ENCODE data around the gene ALPI. TPM values are rescaled to one million over a fixed set of nuclear protein-coding genes. Genes with fewer than 3 reads are reported as not detected.
A peak's percentile ranks its signal among the peaks of the same experiment; 100 is the strongest.
"Not testable (repeated sequence)": the region's sequence is repeated elsewhere in the genome, so short reads cannot be mapped to it uniquely, and the experiment has no call there.

ALPI gene
- total RNA-seq, 1 experiment from 2014 or later: not detected

DNA sequence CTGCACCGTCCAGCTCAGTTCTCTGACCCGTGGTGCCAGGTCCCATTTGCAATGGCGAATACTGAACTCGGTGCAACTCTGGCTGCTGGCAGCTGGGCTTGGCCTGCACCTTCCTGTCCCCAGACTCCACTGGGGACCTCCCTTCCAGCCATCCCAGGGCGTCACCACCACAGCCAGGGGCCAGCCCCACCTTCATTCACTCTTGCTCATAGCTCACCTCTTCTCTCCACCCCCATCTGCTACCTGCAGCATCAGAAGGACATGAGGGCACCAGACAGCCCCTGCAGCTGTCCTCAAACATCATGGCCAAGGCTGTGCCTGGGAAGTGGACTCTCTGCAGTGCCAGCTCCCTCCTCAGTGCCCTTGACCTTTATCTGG lies 16.2 kb upstream of the ALPI start:
- DNase-seq (ENCODE audit: low spot score): no peak
- in situ Hi-C loops (cut with HindIII; ENCODE audit: low sequenced_read_pairs): no loop called here

- in situ Hi-C loops (cut with HindIII; ENCODE audit: low sequenced_read_pairs): not testable (repeated sequence)
- peak; percentile 70 for DNase-seq (ENCODE audit: low spot score)
These were observed 15.5 kb upstream of the ALPI start for GRCh38 chr2:232440220-232441018.

GRCh38 chr2:232441147-232441651 lies 14.8 kb upstream of the ALPI start:
- in situ Hi-C loops (cut with HindIII; ENCODE audit: low sequenced_read_pairs): no loop called here
- DNase-seq (ENCODE audit: low spot score): no peak

- DNase-seq (ENCODE audit: low spot score); in situ Hi-C loops (cut with HindIII; ENCODE audit: low sequenced_read_pairs): not testable (repeated sequence)
These were observed 14.0 kb upstream of the ALPI start for GRCh38 chr2:232441922-232442321.

GRCh38 chr2:232442431-232442830 lies 13.5 kb upstream of the ALPI start:
- DNase-seq (ENCODE audit: low spot score); in situ Hi-C loops (cut with HindIII; ENCODE audit: low sequenced_read_pairs): not testable (repeated sequence)

- DNase-seq (ENCODE audit: low spot score); in situ Hi-C loops (cut with HindIII; ENCODE audit: low sequenced_read_pairs): not testable (repeated sequence)
These were observed 12.9 kb upstream of the ALPI start for GRCh38 chr2:232443047-232443446.

GRCh38 chr2:232443669-232444408 lies 12.1 kb upstream of the ALPI start:
- DNase-seq (ENCODE audit: low spot score); in situ Hi-C loops (cut with HindIII; ENCODE audit: low sequenced_read_pairs): not testable (repeated sequence)

DNA sequence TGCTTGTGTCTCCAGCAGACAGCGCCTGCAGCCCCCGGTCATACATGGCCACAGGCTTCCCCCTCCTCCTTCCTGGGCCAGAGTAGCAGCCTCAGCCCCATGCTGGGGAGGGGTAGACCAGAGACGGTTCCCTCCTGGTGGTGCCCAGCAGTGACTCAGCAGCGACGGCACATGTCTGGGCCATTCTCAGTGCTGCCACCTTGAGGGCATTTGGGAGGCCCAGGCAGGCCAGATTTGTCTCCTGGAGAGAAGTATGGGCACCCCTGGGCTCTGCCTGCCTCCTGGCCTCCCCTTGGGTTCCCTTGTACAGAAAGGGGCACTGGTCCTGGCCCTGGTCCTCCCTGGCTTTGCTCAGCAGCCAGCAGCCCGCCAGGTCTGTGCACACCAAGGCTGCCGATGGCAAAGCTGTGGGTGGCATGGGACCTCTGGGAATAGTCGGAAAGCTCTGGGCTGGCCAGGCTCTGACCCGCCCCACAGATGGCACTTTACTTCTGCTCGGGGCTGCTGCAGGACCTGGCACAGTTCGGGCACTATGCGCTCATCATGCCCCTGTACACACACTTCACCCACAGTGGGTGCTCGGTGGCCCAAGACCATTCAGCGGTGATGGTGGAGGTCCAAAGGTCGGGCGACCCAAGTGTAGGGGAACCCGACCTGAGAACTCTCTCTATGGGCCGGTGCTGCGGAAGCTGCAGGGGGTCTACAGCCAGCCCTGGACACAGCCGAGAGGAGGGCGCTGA lies 11.4 kb upstream of the ALPI start:
- peak; percentile 14 for DNase-seq (ENCODE audit: low spot score)
- in situ Hi-C loops (cut with HindIII; ENCODE audit: low sequenced_read_pairs): no loop called here

- in situ Hi-C loops (cut with HindIII; ENCODE audit: low sequenced_read_pairs); DNase-seq (ENCODE audit: low spot score): not testable (repeated sequence)
These were observed 10.6 kb upstream of the ALPI start for GRCh38 chr2:232445149-232445885.

DNA sequence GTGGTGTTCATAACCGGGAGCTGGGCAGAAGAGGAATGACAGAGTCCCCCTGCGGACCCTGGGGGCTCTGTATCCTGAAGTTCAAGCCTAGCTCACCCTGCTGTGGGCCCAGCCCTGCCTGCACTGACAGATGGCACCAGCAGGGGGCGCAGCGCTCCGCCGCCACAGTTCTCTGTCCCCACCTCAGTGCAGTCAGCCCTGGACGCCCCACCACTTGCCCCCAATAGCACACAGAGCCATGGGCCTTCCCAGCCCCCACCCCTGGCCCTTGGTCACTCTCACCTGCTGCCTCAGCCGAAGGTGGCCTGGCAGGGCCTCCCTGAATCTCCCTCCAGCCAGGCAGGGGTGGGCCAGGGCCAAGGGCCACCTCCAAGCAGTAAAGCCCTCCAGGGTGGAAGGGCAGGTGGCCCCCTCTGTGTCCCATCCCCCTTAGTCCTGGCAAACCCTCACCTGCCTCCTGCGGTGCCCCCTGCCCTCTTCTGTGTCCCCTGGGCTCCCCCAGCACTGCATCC lies 9.6 kb upstream of the ALPI start:
- DNase-seq (ENCODE audit: low spot score); in situ Hi-C loops (cut with HindIII; ENCODE audit: low sequenced_read_pairs): not testable (repeated sequence)

GRCh38 chr2:232447091-232447620 lies 8.8 kb upstream of the ALPI start:
- in situ Hi-C loops (cut with HindIII; ENCODE audit: low sequenced_read_pairs): no loop called here

DNA sequence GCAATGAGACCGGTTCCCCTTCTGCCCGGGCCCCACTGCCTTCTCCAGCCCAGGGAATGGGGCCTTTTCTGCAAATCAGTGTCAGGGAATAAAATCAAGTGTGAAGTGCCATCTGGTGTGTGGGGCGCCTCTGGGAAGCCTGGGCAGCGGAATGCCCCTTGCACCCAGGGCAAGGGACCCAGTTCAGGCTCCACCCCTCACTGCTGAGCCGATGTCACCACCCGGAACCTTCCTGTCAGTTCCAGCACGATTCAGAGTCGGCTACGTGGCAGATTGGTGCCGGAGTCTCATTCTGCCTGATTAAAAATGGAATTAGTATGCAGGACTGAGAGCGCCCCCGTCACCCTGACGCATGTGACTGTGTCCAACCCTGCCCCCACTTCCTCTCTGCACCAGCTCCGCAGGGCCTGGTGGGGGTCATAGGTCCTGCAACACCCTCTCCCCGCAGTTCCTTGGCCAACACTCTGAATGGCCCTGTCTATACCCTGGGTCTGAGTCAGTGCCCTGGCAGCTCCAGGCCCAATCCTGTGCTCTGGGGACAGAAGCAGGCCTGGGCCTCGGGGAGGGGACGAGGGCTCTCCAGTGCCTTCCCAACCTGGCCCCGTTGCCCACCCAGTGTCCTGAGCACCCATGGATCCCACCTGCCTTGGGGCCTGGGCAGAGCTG lies 8.2 kb upstream of the ALPI start:
- in situ Hi-C loops (cut with HindIII; ENCODE audit: low sequenced_read_pairs): no loop called here

More at GRCh38 chr2:232447091-232447620, 8.8 kb upstream of the ALPI start:
- DNase-seq (ENCODE audit: low spot score): no peak

DNA sequence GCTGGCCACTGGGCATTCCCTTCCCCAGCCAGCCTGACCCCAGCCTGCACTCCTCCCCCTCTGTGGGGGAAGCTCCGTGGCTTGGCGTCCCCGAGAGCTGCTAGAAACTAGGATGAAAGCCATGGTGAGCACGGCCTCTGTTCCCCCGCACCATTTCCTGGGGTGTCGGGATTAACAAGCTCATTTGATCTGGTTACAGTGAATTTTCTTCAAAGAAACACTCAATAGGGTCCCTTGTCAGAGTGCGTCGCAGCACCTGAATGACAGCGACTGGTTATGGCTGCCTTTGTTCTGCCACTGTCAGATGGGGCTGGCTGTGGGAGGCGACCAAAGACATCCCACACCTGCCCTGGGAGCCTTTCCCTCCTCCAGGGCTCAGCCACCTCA lies 7.7 kb upstream of the ALPI start:
- no peak for DNase-seq (ENCODE audit: low spot score)

More for the DNA sequence above, 8.2 kb upstream of the ALPI start:
- DNase-seq (ENCODE audit: low spot score): no peak

DNA sequence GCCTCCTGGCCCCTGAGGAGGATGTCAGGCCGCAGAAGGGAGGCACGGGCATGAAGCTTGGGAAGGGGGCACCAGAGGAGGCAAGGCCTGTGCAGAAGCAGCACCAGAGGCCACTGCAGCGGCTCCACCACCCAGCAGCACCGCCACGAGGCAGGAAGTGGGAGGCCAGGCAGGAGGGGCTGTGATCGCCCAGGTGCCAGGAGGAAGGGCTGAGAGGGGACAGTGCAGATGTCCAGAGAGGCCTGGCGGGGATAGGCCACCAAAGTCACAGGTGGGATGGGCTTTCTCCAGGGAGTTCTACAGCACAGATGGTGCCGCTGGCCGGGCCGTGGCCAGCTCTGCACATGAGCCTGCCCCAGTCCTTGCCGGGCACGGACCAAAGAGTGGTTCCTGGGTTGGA lies 6.0 kb upstream of the ALPI start:
- DNase-seq (ENCODE audit: low spot score): no peak
- in situ Hi-C loops (cut with HindIII; ENCODE audit: low sequenced_read_pairs): no loop called here

More for the DNA sequence above, 7.7 kb upstream of the ALPI start:
- in situ Hi-C loops (cut with HindIII; ENCODE audit: low sequenced_read_pairs): no loop called here

DNA sequence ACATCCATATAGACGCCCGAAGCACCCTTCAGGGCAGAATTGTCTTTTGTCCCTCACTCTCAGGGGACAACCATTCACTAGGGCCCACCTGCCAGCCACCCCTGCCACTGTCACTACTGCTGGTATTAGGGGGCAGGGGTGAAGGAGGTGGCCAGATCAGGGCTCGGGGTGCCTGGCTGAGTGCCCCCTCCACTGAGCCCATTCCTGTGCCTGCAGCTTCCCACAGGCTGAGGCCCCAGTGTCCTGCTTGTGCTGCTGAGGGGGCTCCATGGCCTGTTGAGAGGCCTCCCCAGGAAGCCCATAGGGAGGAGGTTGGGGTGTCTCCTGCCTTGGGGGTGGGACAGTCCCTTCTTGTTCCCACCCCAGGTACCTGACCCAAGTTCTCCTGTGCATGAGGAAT lies 4.3 kb upstream of the ALPI start:
- in situ Hi-C loops (cut with HindIII; ENCODE audit: low sequenced_read_pairs): not testable (repeated sequence)

DNA sequence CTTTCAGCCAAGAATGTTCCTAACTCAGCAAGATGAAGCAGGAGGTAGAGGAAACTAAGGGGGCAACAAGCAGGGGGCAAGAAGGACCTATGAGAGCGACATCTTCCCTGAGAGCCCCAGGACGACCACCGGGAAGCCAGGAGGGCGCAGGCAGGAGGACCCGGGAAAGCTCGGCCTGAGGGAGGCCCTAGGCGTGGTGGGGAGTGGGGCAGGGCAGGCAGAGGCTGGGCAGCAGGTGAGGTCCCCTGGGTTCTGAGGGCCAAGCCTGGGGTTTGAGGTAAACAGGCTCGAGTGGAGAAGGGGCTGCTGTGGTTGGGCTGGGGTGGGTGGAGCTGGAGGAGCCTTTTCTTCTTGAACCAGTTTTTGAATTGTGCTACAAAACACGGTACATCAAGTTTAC lies 1.3 kb upstream of the ALPI start:
- in situ Hi-C loops (cut with HindIII; ENCODE audit: low sequenced_read_pairs): no loop called here
- DNase-seq (ENCODE audit: low spot score): no peak

More for the DNA sequence above, 4.3 kb upstream of the ALPI start:
- not testable (repeated sequence) for DNase-seq (ENCODE audit: low spot score)

- in situ Hi-C loops (cut with HindIII; ENCODE audit: low sequenced_read_pairs): no loop called here
- no peak for DNase-seq (ENCODE audit: low spot score)
These were observed 555 bp downstream of the ALPI start for GRCh38 chr2:232456296-232457120.

All from G401 (cell line).